ENCODE data around the gene DDX10.
"Not testable (repeated sequence)": the region's sequence is repeated elsewhere in the genome, so short reads cannot be mapped to it uniquely, and the experiment has no call there.

DDX10 gene

GRCh38 chr11:108817976-108818375 is 153.1 kb downstream of the DDX10 start:
- DNase-seq (ENCODE audit: low read depth in 1 of 2, low spot score in 1 of 2) = no peak

DNA sequence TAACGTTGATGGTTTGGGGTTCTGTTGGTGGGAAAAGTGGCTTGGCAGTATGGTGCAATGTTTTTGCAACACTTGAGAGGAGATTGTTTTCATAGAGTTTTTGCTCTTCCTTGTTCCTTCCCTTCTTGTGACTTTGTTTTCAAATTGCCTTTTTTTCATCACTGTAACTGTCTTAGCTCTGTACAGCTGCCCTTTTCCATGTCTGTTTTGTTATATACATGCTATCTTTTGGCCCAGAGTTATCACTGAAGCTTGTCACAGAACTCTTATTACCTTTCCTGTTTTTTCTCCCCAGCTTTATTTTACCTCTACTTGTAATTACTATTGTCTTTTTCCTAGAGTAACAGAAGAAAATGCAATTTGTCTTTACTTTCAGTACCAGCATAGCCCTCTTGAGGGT is 154.1 kb downstream of the DDX10 start:
- DNase-seq (ENCODE audit: low read depth in 1 of 2, low spot score in 1 of 2) = no peak

GRCh38 chr11:108819957-108820356 is 155.1 kb downstream of the DDX10 start:
- DNase-seq (ENCODE audit: low read depth in 1 of 2, low spot score in 1 of 2) = no peak

- not testable (repeated sequence) for DNase-seq (ENCODE audit: low read depth in 1 of 2, low spot score in 1 of 2)
Measured at GRCh38 chr11:108823960-108824359, 159.1 kb downstream of the DDX10 start.

DNA sequence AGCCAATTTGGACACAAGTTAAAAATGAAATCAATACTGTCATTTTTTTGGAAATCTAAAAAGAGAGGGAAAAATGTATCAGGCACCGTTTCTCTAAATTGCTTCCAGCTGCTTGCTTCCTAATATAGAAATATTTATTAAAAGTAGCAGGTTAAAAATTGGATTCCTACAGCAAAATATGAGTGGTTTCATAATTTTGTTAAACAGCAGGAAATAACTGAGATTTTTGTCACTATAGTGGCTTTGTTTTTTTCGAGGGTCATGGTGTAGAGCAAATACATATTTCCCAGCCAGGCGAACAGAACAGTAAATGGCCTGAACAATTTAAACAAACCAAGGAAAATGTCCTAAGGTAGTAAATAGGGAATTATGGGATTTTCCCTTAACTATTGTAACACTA is 159.7 kb downstream of the DDX10 start:
- DNase-seq (ENCODE audit: low read depth in 1 of 2, low spot score in 1 of 2) = no peak

DNA sequence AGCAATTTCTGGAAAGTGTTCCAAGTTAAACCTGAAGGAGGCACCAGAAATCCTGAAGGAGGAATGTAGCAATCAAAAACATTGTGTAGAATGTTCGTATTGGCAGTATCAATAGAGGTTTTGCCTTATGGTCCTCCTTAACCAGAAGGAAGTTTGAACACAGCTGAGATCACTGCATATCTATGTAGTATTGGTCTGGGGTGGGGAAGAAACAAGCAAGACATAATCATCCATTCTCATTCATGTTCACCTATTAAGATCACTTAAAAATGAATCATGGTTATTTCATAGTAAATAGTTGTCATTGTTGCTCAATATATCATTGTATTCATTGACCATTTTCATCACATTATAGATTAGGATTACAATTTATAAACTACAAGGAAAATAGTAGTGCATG is 160.5 kb downstream of the DDX10 start:
- no peak for DNase-seq (ENCODE audit: low read depth in 1 of 2, low spot score in 1 of 2)

- no peak for DNase-seq (ENCODE audit: low read depth in 1 of 2, low spot score in 1 of 2)
Measured at GRCh38 chr11:108826136-108826535, 161.3 kb downstream of the DDX10 start.

GRCh38 chr11:108835624-108836023 is 170.8 kb downstream of the DDX10 start:
- no peak for DNase-seq (ENCODE audit: low read depth in 1 of 2, low spot score in 1 of 2)

GRCh38 chr11:108836541-108836940 is 171.7 kb downstream of the DDX10 start:
- DNase-seq (ENCODE audit: low read depth in 1 of 2, low spot score in 1 of 2) = no peak

DNA sequence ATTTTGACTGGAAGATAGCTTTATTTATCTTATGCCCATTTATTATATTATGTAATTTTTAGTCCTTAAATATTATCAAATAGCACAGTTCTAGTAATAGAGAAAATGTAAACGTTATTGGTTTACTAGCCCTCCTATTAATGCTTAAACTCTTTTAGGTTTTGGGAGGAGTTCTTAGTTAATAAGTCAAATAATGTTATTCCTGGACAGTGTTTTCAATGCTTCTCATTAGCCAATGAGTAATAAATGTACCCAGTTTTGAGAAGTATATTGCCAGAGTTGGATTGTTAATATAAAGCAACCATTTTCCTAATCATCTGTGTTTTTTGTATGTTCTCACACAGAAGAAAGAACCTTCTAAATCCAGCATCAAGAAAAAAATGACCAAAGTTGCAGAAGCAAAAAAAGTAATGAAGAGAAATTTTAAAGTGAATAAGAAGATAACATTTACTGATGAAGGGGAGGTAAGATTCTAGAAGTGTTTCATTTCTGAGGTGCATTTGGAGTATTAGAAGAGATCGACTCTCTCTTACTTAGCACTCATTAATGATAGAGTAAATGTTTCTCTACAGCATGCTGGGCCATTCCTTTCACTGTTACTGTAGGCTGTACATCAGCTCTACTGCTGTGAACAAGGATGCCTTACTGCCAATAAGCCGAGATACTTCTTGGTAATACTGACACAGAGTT is 173.4 kb downstream of the DDX10 start:
- no peak for DNase-seq (ENCODE audit: low read depth in 1 of 2, low spot score in 1 of 2)

- DNase-seq (ENCODE audit: low read depth in 1 of 2, low spot score in 1 of 2) = no peak
Measured at GRCh38 chr11:108838792-108839105, 173.9 kb downstream of the DDX10 start.

DNA sequence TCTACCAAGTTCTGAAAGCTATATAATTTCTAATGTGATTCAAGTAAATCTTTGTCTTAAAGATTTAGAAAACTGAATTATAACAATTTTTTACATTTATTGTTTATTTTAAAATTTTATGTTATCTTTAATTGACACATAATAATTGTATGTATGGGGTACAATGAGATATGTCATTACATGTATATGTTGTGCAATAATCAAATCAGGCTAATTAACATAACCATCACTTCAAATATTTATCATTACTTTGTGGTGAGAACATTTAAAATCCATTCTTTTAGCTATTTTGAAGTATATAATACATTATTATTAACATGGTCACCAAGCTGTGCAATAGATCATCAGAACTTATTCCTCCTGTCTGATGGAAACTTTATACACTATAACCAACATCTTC is 181.1 kb downstream of the DDX10 start:
- no peak for DNase-seq (ENCODE audit: low read depth in 1 of 2, low spot score in 1 of 2)

DNA sequence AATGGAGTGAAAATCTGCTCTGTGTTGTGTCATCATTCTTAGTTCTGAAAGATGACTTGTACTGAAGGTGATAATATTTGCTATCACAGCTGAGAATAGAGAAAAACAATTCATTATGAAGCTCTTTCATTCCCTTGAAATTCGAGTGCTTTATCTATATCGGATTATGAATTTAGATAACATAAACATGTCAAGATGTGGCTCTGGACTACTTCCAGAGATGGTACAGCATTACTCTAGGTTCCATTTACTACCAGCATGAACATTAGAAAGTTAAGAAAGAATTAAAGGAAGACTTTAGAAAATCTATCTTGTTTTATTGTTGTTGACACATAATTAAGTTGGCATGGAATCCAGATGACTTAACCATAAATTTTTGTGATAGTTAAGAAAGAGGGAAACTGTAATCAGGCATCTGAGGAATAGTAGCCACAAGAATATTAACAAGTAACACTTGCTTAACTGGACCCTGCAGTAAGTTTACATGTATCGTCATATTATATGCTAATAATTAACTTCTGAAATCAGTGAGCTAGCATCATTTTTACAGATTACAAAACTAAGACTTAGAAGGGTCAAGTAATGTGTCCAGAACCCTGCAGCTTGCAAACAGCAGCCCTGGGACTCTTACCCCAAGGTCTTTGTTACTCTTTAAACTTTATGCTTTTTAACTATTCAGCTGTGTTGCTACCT is 182.6 kb downstream of the DDX10 start:
- no peak for DNase-seq (ENCODE audit: low read depth in 1 of 2, low spot score in 1 of 2)

DNA sequence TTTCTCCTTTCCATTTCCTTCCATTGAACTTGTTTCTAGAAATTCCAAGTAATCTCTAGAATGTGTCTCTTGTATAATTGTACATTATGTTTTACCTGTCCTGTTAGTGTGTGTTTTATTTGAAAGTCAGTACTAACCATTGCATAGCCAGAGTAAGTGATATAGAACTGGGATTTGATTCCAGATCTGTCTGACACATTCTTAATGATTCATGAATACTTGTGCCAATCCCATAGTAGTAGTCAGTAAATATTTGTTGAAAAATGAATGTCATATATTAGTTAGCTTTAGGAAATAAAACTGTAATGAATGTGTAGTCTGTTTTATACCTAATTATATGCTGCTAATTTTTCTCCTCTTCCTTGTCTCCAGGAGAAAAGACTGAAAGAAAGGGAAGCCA is 186.9 kb downstream of the DDX10 start:
- no peak for DNase-seq (ENCODE audit: low read depth in 1 of 2, low spot score in 1 of 2)

- DNase-seq (ENCODE audit: low read depth in 1 of 2, low spot score in 1 of 2) = no peak
Measured at GRCh38 chr11:108852701-108853100, 187.8 kb downstream of the DDX10 start.

GRCh38 chr11:108853151-108853550 is 188.3 kb downstream of the DDX10 start:
- DNase-seq (ENCODE audit: low read depth in 1 of 2, low spot score in 1 of 2) = no peak

- DNase-seq (ENCODE audit: low read depth in 1 of 2, low spot score in 1 of 2) = no peak
Measured at GRCh38 chr11:108853864-108854263, 189.0 kb downstream of the DDX10 start.

DNA sequence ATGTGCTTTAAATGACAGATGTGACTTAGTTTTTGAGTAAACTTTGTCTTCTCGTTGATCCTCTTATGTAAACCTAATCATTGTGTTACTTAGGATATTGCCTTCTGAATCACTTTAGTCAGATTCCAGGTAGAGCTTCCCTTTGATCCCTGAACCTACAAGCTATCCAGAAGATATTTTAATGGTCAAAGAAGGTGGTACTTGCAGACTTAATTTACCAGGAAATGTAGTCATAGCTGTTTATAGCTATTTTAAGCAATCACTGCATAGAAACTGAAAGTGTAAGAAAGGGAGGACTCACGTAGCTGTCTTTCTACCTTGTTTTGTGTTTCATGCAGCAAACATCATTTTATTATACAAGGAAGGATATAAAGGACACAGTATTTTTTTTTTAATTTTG is 189.5 kb downstream of the DDX10 start:
- DNase-seq (ENCODE audit: low read depth in 1 of 2, low spot score in 1 of 2) = no peak

- DNase-seq (ENCODE audit: low read depth in 1 of 2, low spot score in 1 of 2) = no peak
Measured at GRCh38 chr11:108857382-108857781, 192.5 kb downstream of the DDX10 start.

DNA sequence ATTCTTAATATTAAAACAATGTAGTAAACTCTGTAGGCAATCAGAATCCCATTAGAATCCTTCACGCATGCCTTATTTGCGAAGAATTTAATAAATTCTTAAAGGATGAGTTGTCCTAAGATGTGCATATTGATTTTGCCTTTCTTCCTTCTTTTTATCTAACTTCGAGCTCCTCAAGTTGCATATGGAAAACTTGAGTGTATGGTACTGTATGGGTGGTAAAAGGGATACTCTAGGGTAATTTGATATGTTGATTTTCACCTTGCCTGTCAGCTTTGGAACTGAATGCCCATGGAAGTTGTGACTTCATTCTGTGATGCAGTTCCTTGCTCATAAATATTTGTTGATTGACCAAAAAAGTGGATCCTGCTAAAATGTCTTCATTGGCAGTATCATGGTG is 193.8 kb downstream of the DDX10 start:
- DNase-seq (ENCODE audit: low read depth in 1 of 2, low spot score in 1 of 2) = no peak

GRCh38 chr11:108859510-108859909 is 194.6 kb downstream of the DDX10 start:
- DNase-seq (ENCODE audit: low read depth in 1 of 2, low spot score in 1 of 2) = no peak

GRCh38 chr11:108863528-108863927 is 198.7 kb downstream of the DDX10 start:
- DNase-seq (ENCODE audit: low read depth in 1 of 2, low spot score in 1 of 2) = no peak

DNA sequence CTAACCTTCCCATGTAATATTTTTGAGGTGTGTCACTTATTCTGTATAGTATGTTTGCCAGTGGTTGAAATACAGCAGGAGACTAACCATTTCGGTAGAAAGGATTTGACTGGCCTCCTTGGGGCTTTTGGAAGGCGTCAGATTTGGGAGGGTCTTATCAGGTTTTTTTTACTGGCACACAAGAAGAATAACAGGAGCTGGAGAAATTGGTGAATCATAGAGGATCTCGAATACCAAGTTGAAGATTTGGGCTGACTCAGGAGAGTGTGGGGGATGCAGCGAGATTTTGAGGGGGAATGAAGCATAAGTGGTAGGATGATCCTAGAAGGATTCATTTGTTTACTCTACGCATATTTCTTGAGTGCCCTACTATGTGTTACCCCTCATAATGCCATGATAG is 200.5 kb downstream of the DDX10 start:
- DNase-seq (ENCODE audit: low read depth in 1 of 2, low spot score in 1 of 2) = no peak

Data from activated T-helper 1 cell treated with anti-CD3 and anti-CD28 coated beads, Interleukin-2, amount 50 U/mL, for 16 hours (primary cell).